ENCODE measurements around the gene SEMA6D.

Gene SEMA6D

GRCh38 chr15:47780971-47781370 lies 63.7 kb downstream of the SEMA6D start:
- Histone ChIP-seq H3K9me2 (replicated peaks; ENCODE audit: control insufficient read depth, low read length) (no peaks in the 10 kb centered on the region), H3F3A (ENCODE audit: control insufficient read depth, insufficient read depth) (no peaks in the 10 kb centered on the region), H3K27me3 (ENCODE audit: control insufficient read depth, low read length) (no peaks in the 10 kb centered on the region)

GRCh38 chr15:47781527-47781926 lies 64.2 kb downstream of the SEMA6D start:
- H3K36me3 ChIP-seq (ENCODE audit: control insufficient read depth, low read length), result no peaks in the 10 kb centered on the region
- no peak overlapping the region for H3K4me2 ChIP-seq (ENCODE audit: low read length)
- H3K4me3 ChIP-seq (ENCODE audit: low read length), result no peak overlapping the region
- H3K4me1 ChIP-seq (ENCODE audit: control insufficient read depth, low read length), result no peaks in the 10 kb centered on the region
- no peak overlapping the region for H3K27ac ChIP-seq (ENCODE audit: low read depth, low read length)
- no peak for TF ChIP-seq CTCF (IDR thresholded peaks at IDR 0.05; ENCODE audit: low read depth, low read length, poor library complexity, severe bottlenecking)
- no peak for TF ChIP-seq EZH2phosphoT487 (IDR thresholded peaks at IDR 0.05; ENCODE audit: borderline replicate concordance, low read length)
- no peaks in the 10 kb centered on the region for H3K9me3 ChIP-seq (ENCODE audit: control insufficient read depth, insufficient read depth, low read length)
- no peaks in the 10 kb centered on the region for H3K9me2 ChIP-seq (replicated peaks; ENCODE audit: control insufficient read depth, low read length)
- H3K79me2 ChIP-seq (ENCODE audit: control insufficient read depth, low read length), result no peaks in the 10 kb centered on the region
- no peaks in the 10 kb centered on the region for H3F3A ChIP-seq (ENCODE audit: control insufficient read depth, insufficient read depth)
- no peaks in the 10 kb centered on the region for H3K27me3 ChIP-seq (ENCODE audit: control insufficient read depth, low read length)
- no peaks in the 10 kb centered on the region for H4K20me1 ChIP-seq (ENCODE audit: control insufficient read depth, insufficient read depth, low read depth, low read length)

More at GRCh38 chr15:47780971-47781370, 63.7 kb downstream of the SEMA6D start:
- no peaks in the 10 kb centered on the region for H3K4me1 ChIP-seq (ENCODE audit: control insufficient read depth, low read length)
- H4K20me1 ChIP-seq (ENCODE audit: control insufficient read depth, insufficient read depth, low read depth, low read length), result no peaks in the 10 kb centered on the region
- no peaks in the 10 kb centered on the region for H3K79me2 ChIP-seq (ENCODE audit: control insufficient read depth, low read length)
- no peaks in the 10 kb centered on the region for H3K9me3 ChIP-seq (ENCODE audit: control insufficient read depth, insufficient read depth, low read length)
- H3K4me2 ChIP-seq (ENCODE audit: low read length), result no peak overlapping the region
- H3K4me3 ChIP-seq (ENCODE audit: low read length), result no peak overlapping the region
- TF ChIP-seq CTCF (IDR thresholded peaks at IDR 0.05; ENCODE audit: low read depth, low read length, poor library complexity, severe bottlenecking) (no peak), EZH2phosphoT487 (IDR thresholded peaks at IDR 0.05; ENCODE audit: borderline replicate concordance, low read length) (no peak)
- no peak overlapping the region for H3K27ac ChIP-seq (ENCODE audit: low read depth, low read length)
- no peaks in the 10 kb centered on the region for H3K36me3 ChIP-seq (ENCODE audit: control insufficient read depth, low read length)

- H3K27ac ChIP-seq (ENCODE audit: low read depth, low read length), result no peak overlapping the region
These were observed 67.5 kb downstream of the SEMA6D start for GRCh38 chr15:47784820-47785219.

More at GRCh38 chr15:47784820-47785219, 67.5 kb downstream of the SEMA6D start:
- no peaks in the 10 kb centered on the region for H3K9me3 ChIP-seq (ENCODE audit: control insufficient read depth, insufficient read depth, low read length)
- no peaks in the 10 kb centered on the region for H3K4me1 ChIP-seq (ENCODE audit: control insufficient read depth, low read length)
- no peak overlapping the region for H3K4me3 ChIP-seq (ENCODE audit: low read length)
- H3K4me2 ChIP-seq (ENCODE audit: low read length), result no peak overlapping the region
- H3K27me3 ChIP-seq (ENCODE audit: control insufficient read depth, low read length), result no peaks in the 10 kb centered on the region
- TF ChIP-seq EZH2phosphoT487 (IDR thresholded peaks at IDR 0.05; ENCODE audit: borderline replicate concordance, low read length) (no peak), CTCF (IDR thresholded peaks at IDR 0.05; ENCODE audit: low read depth, low read length, poor library complexity, severe bottlenecking) (no peak)
- H3K36me3 ChIP-seq (ENCODE audit: control insufficient read depth, low read length), result no peaks in the 10 kb centered on the region
- H3F3A ChIP-seq (ENCODE audit: control insufficient read depth, insufficient read depth), result no peaks in the 10 kb centered on the region
- no peaks in the 10 kb centered on the region for H4K20me1 ChIP-seq (ENCODE audit: control insufficient read depth, insufficient read depth, low read depth, low read length)
- no peaks in the 10 kb centered on the region for H3K79me2 ChIP-seq (ENCODE audit: control insufficient read depth, low read length)
- no peaks in the 10 kb centered on the region for H3K9me2 ChIP-seq (replicated peaks; ENCODE audit: control insufficient read depth, low read length)
